Smooth muscle cell (in vitro differentiated cells): ENCODE measurements around the gene ZNF223. TPM values are rescaled to one million over a fixed set of nuclear protein-coding genes. Genes with fewer than 3 reads are reported as not detected.

Source experiments
- DNase-seq: peaks from one replicate; lab custom pipeline; 2025; ENCODE audit not compliant: unreplicated experiment; lab: John Stamatoyannopoulos, UW
- H2AFZ ChIP-seq: fragments of 200-600 bp; sonication (generic); 2 replicates; pipeline ENCODE4 v1.6.0; 2016; ENCODE audit warnings: antibody characterized with exemption, low read depth, mild to moderate bottlenecking
- H3F3A ChIP-seq: fragments of 200-600 bp; sonication (generic); 2 replicates; pipeline ENCODE4 v1.6.0; 2017; ENCODE audit warnings: antibody characterized with exemption, low read depth
- H3K27ac ChIP-seq: fragments of 200-600 bp; sonication (generic); 2 replicates; pipeline ENCODE4 v1.5.1; 2016; ENCODE audit warnings: low read depth, mild to moderate bottlenecking
- H3K27me3 ChIP-seq: fragments of 200-600 bp; sonication (generic); 2 replicates; pipeline ENCODE4 v1.6.1; 2016; ENCODE audit warnings: low read depth, mild to moderate bottlenecking
- H3K36me3 ChIP-seq: fragments of 200-600 bp; sonication (generic); 2 replicates; pipeline ENCODE4 v1.5.1; 2016; ENCODE audit warnings: low read depth
- H3K4me1 ChIP-seq: fragments of 200-600 bp; sonication (generic); 2 replicates; pipeline ENCODE4 v1.5.1; 2016; ENCODE audit warnings: low read depth
- H3K4me2 ChIP-seq: fragments of 200-600 bp; sonication (generic); 2 replicates; pipeline ENCODE4 v1.6.0; 2016; ENCODE audit warnings: mild to moderate bottlenecking
- H3K4me3 ChIP-seq: fragments of 200-600 bp; sonication (generic); 2 replicates; pipeline ENCODE4 v1.5.1; 2016; ENCODE audit warnings: mild to moderate bottlenecking
- H3K79me2 ChIP-seq: fragments of 200-600 bp; sonication (generic); 2 replicates; pipeline ENCODE4 v1.6.0; 2016; ENCODE audit warnings: low read depth, mild to moderate bottlenecking
- H3K9ac ChIP-seq: fragments of 200-600 bp; sonication (generic); 2 replicates; pipeline ENCODE4 v1.6.0; 2016; ENCODE audit warnings: low read depth
- H3K9me3 ChIP-seq: fragments of 200-600 bp; sonication (generic); replicated peaks from 2 replicates; pipeline ENCODE4 v1.5.1; 2016; ENCODE audit warnings: low read depth
- H4K20me1 ChIP-seq: fragments of 200-600 bp; sonication (generic); 2 replicates; pipeline ENCODE4 v1.6.0; 2016; ENCODE audit warnings: low read depth
- WGBS: methylation state at CpG from one replicate; pipeline ENCODE4 v1.1.7; 2016; ENCODE audit warnings: low lambda C conversion rate; 5-methylcytosine and 5-hydroxymethylcytosine counted together
- polyA plus RNA-seq: library from polyadenylated mRNA; unstranded; fragments of >200 nt; fragmentation: Nextera tagmentation; extraction: Ambion mirVana; gene quantifications from 2 replicates; pipeline ENCODE4 v1.2.1, GENCODE V29; 2016
- small RNA-seq: library from RNA; depleted of rRNA; stranded (forward); fragments of <200 nt; gene quantifications from one replicate; pipeline ENCODE3, GENCODE V24; 2014
- total RNA-seq: library from RNA; depleted of rRNA; stranded (reverse); fragments of >200 nt; gene quantifications from 2 replicates; pipeline ENCODE4 v1.2.3, GENCODE V29; 2014
- TF ChIP-seq, protein P1 (sequence below): fragments of 200-600 bp; sonication (generic); IDR thresholded peaks from 2 replicates; pipeline ENCODE4 v1.5.1; 2017; ENCODE audit warnings: borderline replicate concordance, mild to moderate bottlenecking, antibody characterized with exemption; ENCODE audit not compliant: insufficient read depth, poor library complexity, severe bottlenecking

ZNF223 gene
- total and polyA plus RNA-seq, 2 experiments from 2014 or later = 6.6 to 10.2 TPM

DNA sequence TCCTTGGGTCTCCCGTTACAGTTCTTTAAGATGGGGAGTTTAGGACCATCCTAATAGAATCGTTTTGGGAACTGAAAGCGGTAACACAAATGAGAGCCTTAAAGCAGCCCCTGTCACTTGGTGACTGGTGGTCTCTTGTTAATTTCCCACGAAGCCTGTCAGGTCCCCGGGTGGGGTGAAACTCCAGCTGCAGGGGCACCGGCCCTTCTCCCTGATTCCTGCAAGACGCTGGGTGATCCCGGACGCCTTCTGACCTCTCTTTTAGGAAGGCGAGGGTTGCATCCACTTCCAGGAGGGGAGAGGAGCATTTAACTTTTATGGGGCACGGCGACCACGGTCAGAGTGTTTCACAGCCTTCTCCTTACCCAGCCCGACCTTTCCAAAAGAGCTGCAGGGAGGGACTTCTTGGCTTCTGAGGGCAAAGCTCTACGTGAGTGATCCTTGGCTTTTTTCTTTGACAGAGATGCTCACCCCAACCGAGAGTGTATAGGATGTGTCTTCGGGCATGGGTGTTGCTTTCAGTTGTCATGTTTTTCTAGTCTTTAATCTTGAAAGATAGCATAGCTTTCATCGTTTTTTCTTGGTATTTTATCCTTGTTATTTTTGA, 62.1 kb downstream of the ZNF223 start:
- H3K4me2 ChIP-seq = peak overlapping the region; percentile 91
- peak overlapping the region; percentile 79 for H3K4me3 ChIP-seq
- no peaks in the 10 kb centered on the region for H3K9me3 ChIP-seq
- H3K79me2 ChIP-seq = peaks cover 20% of the 10 kb centered on the region
- H3K9ac ChIP-seq = peak overlapping the region; percentile 62
- peak overlapping the region; percentile 25 for H3K27ac ChIP-seq
- peak overlapping the region; percentile 96 for H2AFZ ChIP-seq
- 6% methylated on average over 18 of the region's 18 CpGs for WGBS
- peaks cover 8% of the 10 kb centered on the region for H3K4me1 ChIP-seq
- TF ChIP-seq, protein P1, sequence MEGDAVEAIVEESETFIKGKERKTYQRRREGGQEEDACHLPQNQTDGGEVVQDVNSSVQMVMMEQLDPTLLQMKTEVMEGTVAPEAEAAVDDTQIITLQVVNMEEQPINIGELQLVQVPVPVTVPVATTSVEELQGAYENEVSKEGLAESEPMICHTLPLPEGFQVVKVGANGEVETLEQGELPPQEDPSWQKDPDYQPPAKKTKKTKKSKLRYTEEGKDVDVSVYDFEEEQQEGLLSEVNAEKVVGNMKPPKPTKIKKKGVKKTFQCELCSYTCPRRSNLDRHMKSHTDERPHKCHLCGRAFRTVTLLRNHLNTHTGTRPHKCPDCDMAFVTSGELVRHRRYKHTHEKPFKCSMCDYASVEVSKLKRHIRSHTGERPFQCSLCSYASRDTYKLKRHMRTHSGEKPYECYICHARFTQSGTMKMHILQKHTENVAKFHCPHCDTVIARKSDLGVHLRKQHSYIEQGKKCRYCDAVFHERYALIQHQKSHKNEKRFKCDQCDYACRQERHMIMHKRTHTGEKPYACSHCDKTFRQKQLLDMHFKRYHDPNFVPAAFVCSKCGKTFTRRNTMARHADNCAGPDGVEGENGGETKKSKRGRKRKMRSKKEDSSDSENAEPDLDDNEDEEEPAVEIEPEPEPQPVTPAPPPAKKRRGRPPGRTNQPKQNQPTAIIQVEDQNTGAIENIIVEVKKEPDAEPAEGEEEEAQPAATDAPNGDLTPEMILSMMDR = no peak
- H4K20me1 ChIP-seq = no peaks in the 10 kb centered on the region
- H3K27me3 ChIP-seq = no peaks in the 10 kb centered on the region
- H3K36me3 ChIP-seq = peaks cover 16% of the 10 kb centered on the region
- H3F3A ChIP-seq = peaks cover 4% of the 10 kb centered on the region
- DNase-seq = no peak

Small RNA genes lying within 50 kb of the gene (small RNA-seq; reads per million reads assigned to genes)
- not detected for gene RNU6-902P

Other genes starting within 250 kb of the ZNF223 start
- gene LYPD5, start 249.6 kb upstream of the ZNF223 start, total RNA-seq = 3.1 and 6.9 TPM in 2 replicates
- 1.2 and 2.7 TPM in 2 replicates for gene LYPD5, start 249.6 kb upstream of the ZNF223 start, polyA plus RNA-seq
- 4.1 and 8.0 TPM in 2 replicates for gene ZNF283, start 224.7 kb upstream of the ZNF223 start, total RNA-seq
- gene ZNF283, start 224.7 kb upstream of the ZNF223 start, polyA plus RNA-seq = 1.5 and 2.4 TPM in 2 replicates
- 11.3 and 12.5 TPM in 2 replicates for gene ZNF404, start 168.1 kb upstream of the ZNF223 start, total RNA-seq
- gene ZNF404, start 168.1 kb upstream of the ZNF223 start, polyA plus RNA-seq = 8.6 and 10.2 TPM in 2 replicates
- gene ZNF45, start 116.8 kb upstream of the ZNF223 start, total RNA-seq = 6.1 and 14.8 TPM in 2 replicates
- 5.7 and 6.7 TPM in 2 replicates for gene ZNF45, start 116.8 kb upstream of the ZNF223 start, polyA plus RNA-seq
- 4.9 and 6.6 TPM in 2 replicates for gene ZNF221, start 100.8 kb upstream of the ZNF223 start, total RNA-seq
- 1.3 and 1.9 TPM in 2 replicates for gene ZNF221, start 100.8 kb upstream of the ZNF223 start, polyA plus RNA-seq
- 4.1 and 11.9 TPM in 2 replicates for gene ZNF155, start 67.8 kb upstream of the ZNF223 start, total RNA-seq
- gene ZNF155, start 67.8 kb upstream of the ZNF223 start, polyA plus RNA-seq = 1.2 and 5.5 TPM in 2 replicates
- 10.0 and 17.3 TPM in 2 replicates for gene ZNF230, start 49.1 kb upstream of the ZNF223 start, total RNA-seq
- 1.2 and 4.4 TPM in 2 replicates for gene ZNF230, start 49.1 kb upstream of the ZNF223 start, polyA plus RNA-seq
- 5.3 and 13.5 TPM in 2 replicates for gene ZNF222, start 26.7 kb upstream of the ZNF223 start, total RNA-seq
- gene ZNF222, start 26.7 kb upstream of the ZNF223 start, polyA plus RNA-seq = 5.2 and 5.9 TPM in 2 replicates
- 2.4 and 3.2 TPM in 2 replicates for gene ZNF284, start 20.1 kb downstream of the ZNF223 start, total RNA-seq
- gene ZNF284, start 20.1 kb downstream of the ZNF223 start, polyA plus RNA-seq = 0.91 and 1.3 TPM in 2 replicates
- gene ZNF224, start 42.3 kb downstream of the ZNF223 start, total RNA-seq = 22.4 and 27.1 TPM in 2 replicates
- 7.3 and 19.1 TPM in 2 replicates for gene ZNF224, start 42.3 kb downstream of the ZNF223 start, polyA plus RNA-seq
- 3.3 and 6.8 TPM in 2 replicates for gene ZNF225, start 61.4 kb downstream of the ZNF223 start, total RNA-seq
- gene ZNF225, start 61.4 kb downstream of the ZNF223 start, polyA plus RNA-seq = 2.5 and 3.1 TPM in 2 replicates
- 4.6 and 4.8 TPM in 2 replicates for gene ZNF234, start 89.5 kb downstream of the ZNF223 start, total RNA-seq
- 3.2 and 3.8 TPM in 2 replicates for gene ZNF234, start 89.5 kb downstream of the ZNF223 start, polyA plus RNA-seq
- 38.2 and 42.3 TPM in 2 replicates for gene ZNF226, start 113.1 kb downstream of the ZNF223 start, total RNA-seq
- gene ZNF226, start 113.1 kb downstream of the ZNF223 start, polyA plus RNA-seq = 36.0 and 39.4 TPM in 2 replicates
- gene ZNF227, start 160.5 kb downstream of the ZNF223 start, total RNA-seq = 11.7 and 14.5 TPM in 2 replicates
- 5.9 and 7.1 TPM in 2 replicates for gene ZNF227, start 160.5 kb downstream of the ZNF223 start, polyA plus RNA-seq
- 1.6 TPM in 1 of 2 replicates, not detected in the other for gene ZNF233, start 207.8 kb downstream of the ZNF223 start, total RNA-seq
- gene ZNF233, start 207.8 kb downstream of the ZNF223 start, polyA plus RNA-seq = 0.72 and 0.86 TPM in 2 replicates